HG03066 (cell line): ENCODE measurements around the gene MTREX.
"Not testable (repeated sequence)": the region's sequence is repeated elsewhere in the genome, so short reads cannot be mapped to it uniquely, and the experiment has no call there.

Experiments used
- ATAC-seq: cut with Tn5 transposase; IDR thresholded peaks from one replicate; pipeline ENCODE4 v1.9.1; 2021; ENCODE audit warnings: low read depth; ENCODE audit not compliant: unreplicated experiment

MTREX gene

GRCh38 chr5:55307383-55308253 is at the start of gene MTREX, which contains the start of gene DHX29:
Gene MTREX (plus strand): TSS chr5:55307989. CDS start chr5:55308014, 25 bp downstream.
Gene DHX29 (minus strand): TSS chr5:55307694. CDS start chr5:55307573, 121 bp downstream.
- ATAC-seq, result peak; percentile 89

DNA sequence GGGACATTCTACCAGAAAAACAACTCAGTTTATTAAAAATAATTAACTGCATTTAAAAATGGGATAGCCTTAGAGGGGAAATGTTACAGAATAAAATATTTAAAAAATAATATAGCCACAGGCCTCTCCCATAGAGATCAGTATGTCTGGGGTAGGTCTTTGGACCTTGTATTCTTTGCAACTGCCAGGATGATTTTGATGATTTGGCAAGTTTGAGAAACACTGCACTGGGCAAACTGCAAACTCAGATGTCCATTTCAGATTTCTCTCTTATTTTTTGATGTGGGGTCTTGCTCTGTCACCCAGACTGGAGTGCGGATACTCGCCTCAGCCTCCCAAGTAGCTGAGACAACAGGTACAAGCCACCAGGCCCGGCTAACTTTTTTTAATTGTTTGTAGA is 49.5 kb upstream of the MTREX start:
- no peak for ATAC-seq

DNA sequence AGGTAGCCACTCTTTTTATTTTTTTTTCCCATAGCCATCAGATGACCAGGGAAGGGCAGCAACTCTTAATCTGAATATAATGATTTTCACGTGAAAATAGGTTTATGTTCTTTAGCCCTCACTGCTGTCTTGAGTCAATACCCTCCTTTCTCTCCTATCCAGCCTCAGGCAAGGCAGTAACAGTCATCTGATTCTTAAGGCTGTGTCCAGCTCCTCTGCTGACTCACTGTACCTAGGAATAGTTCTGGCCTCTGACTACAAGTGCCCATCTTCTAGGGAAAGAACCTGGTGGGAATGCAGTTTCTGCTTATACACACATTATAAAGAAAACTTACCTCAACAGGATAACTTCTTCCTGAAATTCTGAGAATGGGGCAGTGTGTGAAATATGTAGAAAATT is 31.0 kb upstream of the MTREX start:
- no peak for ATAC-seq

- ATAC-seq, result no peak
Observed at GRCh38 chr5:55278778-55279177, 29.0 kb upstream of the MTREX start.

DNA sequence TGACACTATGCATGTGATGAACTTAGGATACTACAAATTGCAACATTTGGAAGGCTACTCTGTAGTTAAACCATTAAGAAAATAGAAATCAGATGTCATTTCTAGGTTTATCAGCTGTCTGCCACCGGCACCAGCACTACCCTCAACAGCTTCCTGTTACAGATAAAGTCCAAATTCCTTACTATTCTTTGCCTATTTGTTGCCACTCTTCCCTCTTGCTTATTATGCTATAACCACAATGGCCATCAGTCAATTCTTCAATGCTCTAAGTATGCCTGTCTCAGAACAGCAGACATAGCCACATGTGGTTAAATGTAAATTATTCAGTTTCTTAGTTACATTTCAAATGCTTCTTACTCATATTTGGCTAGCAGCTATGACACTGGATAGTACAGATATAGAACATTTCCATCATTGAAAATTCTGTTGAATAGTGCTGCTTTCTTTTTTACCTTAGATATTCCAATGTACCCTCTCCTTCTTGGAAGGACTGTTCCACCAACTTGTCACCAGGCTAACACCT is 21.3 kb upstream of the MTREX start:
- no peak for ATAC-seq

GRCh38 chr5:55289808-55290207 is 18.0 kb upstream of the MTREX start:
- ATAC-seq, result no peak

- no peak for ATAC-seq
Observed at GRCh38 chr5:55290991-55291390, 16.8 kb upstream of the MTREX start.

DNA sequence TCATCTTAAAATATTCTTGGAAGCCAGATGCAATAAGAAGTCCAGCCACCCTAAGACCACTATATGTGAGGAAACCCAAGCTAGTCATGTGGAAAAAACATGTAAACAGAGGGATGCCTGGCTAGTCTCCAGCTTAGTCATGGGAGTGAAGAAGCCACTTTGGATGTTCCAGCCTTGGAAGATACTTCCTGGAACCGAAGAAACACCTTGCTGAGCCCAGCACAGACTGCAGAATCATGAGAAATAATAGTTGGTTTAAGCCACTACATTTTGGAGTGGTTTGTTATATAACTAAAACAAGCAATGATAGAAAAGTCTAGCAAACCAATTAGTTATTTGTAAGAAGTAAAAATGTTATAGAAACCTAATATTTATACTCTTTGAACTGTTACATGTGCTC is 12.9 kb upstream of the MTREX start:
- ATAC-seq, result no peak

GRCh38 chr5:55300890-55301289 is 6.9 kb upstream of the MTREX start:
- no peak for ATAC-seq

GRCh38 chr5:55303238-55303690 is 4.5 kb upstream of the MTREX start:
- ATAC-seq, result no peak

DNA sequence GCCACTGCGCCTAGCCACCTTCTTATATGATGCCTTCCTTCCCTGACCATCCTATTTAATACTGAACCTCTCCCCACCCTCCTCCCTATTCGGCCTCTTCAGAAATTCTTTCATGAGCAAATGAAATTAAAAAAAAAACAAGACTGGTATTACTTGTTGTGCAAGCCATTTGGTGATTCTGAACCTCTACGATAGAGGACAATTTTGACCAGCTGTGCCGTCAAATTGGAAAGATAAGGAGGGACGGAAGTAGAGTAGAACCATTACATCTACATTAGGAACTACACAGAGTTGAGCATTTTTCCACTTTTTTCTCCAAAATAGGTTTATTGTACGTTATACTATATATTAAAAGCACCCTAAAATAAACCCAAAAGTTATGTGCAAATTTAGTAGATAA is 3.2 kb upstream of the MTREX start:
- ATAC-seq, result no peak

DNA sequence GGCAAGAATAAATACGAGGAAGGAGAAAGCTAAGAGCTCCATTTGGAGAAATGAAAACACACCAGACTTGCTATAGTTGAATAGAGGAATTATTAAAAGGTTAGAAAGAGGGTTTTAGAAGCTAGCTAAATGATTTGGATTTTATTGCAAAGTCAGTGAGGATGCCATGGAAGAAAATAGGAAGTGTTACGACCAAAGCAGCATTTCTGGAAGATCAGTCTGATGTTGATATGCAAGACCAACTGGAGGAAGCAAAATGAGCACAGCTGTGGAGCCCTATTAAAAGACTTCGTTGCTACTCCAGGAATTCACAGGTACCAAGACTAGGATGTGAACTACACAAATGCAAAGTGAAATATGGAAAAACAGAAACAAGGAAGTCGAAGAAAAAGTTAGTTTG is 2.4 kb upstream of the MTREX start:
- ATAC-seq, result no peak

DNA sequence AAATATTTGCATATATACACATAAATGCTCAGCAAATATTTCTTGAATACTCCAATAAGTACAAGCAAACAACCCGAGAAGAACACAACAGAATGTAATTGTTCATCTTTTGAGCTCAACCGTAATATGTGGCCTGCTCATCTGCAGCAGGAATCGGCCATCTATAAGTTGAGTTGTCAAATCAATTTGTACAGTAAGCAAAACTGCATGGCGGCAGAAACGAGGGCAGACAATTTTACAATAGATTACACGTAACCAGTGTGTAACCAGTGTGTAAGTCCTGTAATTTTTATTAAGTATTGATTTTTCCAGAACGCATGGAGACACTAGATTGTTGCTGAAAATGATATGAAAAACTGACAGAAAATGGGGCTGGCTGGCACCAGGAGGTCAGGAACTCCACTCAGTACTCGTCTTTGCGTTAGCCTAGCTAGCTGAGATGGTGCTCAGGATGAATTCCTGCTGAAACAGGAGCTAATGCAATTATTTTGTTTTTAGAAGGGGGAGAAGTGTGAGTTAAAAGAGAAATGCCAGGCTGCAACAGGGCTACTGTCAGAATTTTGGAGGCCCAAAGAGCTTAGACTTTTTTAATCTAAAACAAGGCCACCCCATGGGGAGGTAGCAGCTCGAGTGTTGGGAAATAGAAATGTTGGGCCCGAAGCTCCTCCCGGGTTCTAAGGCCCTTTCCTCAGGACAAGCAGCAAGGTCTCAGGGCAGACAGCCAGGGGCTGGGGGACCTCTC is 977 bp upstream of the MTREX start:
- no peak for ATAC-seq

- ATAC-seq, result peak; percentile 16
Observed at GRCh38 chr5:55308254-55308836, 556 bp downstream of the MTREX start.

DNA sequence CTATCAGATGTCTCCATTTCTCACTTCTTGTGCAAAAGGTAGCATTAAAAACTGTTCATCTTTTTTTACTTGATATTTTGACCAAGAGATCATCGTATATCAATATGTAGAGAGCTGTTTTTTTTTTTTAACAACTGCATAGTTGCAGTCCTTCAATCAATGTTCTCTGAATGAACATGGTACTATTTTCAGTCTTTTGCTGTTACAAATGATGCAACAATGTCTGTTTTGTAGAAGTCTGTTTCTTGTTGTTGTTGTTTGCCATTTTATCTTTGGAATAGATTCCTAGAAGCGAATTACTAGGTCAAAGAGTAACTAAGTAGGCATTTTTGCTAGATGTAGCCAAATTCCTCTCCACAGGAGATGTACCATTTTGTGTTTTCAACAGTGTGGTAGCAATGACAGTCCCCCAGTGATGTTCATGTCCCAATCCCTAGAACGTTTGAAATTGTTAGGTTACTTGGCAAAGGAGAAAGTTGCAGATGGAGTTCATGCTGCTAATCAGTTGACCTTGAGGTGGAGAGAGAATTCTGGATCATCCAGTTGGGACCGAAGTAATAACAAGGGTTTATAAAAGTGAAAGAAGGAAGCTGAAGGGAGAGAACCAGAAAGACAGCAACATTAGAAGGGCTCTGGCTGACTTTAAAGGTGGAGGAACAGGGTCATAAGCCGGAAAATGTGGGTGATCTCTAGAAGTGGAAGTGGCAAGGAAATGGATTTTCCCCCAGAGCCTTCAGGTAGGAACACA is 6.3 kb downstream of the MTREX start:
- ATAC-seq, result no peak

DNA sequence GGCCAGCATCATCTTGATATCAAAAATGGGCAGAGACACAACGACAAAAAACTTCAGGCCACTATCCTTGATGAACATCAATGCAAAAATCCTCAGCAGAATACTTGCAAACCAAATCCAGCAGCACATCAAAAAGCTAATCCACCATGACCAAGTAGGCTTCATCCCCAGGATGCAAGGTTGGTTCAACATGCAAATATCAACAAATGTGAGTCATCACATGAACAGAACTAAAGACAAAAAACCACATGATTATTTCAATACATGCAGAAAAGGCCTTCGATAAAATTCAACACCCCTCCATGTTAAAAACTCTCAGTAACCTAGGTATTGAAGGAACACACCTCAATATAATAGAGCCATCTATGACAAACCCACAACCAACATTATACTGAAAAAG is 8.5 kb downstream of the MTREX start:
- no peak for ATAC-seq

GRCh38 chr5:55316837-55317236 is 9.0 kb downstream of the MTREX start:
- no peak for ATAC-seq

GRCh38 chr5:55318237-55318636 is 10.4 kb downstream of the MTREX start:
- ATAC-seq, result not testable (repeated sequence)

DNA sequence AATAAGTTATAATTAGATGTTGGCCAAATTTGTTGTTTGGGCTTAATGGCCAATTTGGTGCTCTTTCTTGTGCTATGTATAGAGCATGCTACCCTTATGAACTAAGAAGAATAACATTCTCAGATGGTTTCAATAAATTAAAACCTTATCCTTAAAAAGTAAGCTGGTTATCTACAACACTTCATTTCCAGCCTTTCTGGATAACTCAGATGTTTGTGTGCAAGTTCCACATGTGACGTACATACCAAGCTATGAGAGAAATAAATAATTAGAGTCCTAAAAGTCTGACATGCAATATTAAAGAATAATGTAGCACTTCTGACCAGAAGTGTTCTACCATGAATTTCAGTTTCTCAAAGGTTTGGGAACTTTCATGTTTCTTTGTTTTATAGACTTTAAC is 11.7 kb downstream of the MTREX start:
- no peak for ATAC-seq

GRCh38 chr5:55320571-55320970 is 12.8 kb downstream of the MTREX start:
- no peak for ATAC-seq
